Kidney capillary endothelial cell (primary cell): ENCODE results near the gene CDK11B.

ENCODE experiments used
- DNase-seq: peaks from one replicate; pipeline ENCODE4 v3.0.0-alpha.2; 2018; ENCODE audit warnings: low spot score

Gene CDK11B

GRCh38 chr1:1627261-1627828 is 31.5 kb downstream of the CDK11B start:
- DNase-seq, result no peak

- DNase-seq, result no peak
Observed at GRCh38 chr1:1626207-1627141, 32.3 kb downstream of the CDK11B start.

GRCh38 chr1:1625824-1626206 is 33.0 kb downstream of the CDK11B start:
- no peak for DNase-seq

- DNase-seq, result no peak
Observed at GRCh38 chr1:1625404-1625775, 33.4 kb downstream of the CDK11B start.

GRCh38 chr1:1624443-1625403 is 34.1 kb downstream of the CDK11B start:
- DNase-seq, result no peak

GRCh38 chr1:1623631-1624442 is 35.0 kb downstream of the CDK11B start:
- no peak for DNase-seq

- DNase-seq, result no peak
Observed at GRCh38 chr1:1623181-1623630, 35.6 kb downstream of the CDK11B start.

GRCh38 chr1:1622788-1623094 is 36.1 kb downstream of the CDK11B start:
- no peak for DNase-seq

GRCh38 chr1:1622010-1622787 is 36.6 kb downstream of the CDK11B start:
- no peak for DNase-seq

- DNase-seq, result no peak
Observed at GRCh38 chr1:1621173-1622009, 37.4 kb downstream of the CDK11B start.

- DNase-seq, result no peak
Observed at GRCh38 chr1:1620433-1621139, 38.2 kb downstream of the CDK11B start.

GRCh38 chr1:1619917-1620361 is 38.9 kb downstream of the CDK11B start:
- DNase-seq, result no peak

GRCh38 chr1:1618396-1619068 is 40.3 kb downstream of the CDK11B start:
- no peak for DNase-seq

- DNase-seq, result no peak
Observed at GRCh38 chr1:1617925-1618324, 40.9 kb downstream of the CDK11B start.

- no peak for DNase-seq
Observed at GRCh38 chr1:1617516-1617915, 41.3 kb downstream of the CDK11B start.

- no peak for DNase-seq
Observed at GRCh38 chr1:1616838-1617237, 42.0 kb downstream of the CDK11B start.

- DNase-seq, result no peak
Observed at GRCh38 chr1:1616045-1616790, 42.6 kb downstream of the CDK11B start.
